Hepatocyte (in vitro differentiated cells): Measurements from ENCODE around the gene MAP3K2.

Experiments used
- EZH2phosphoT487 ChIP-seq: fragments of 200-600 bp; sonication (generic); IDR thresholded peaks from one replicate; pipeline ENCODE4 v1.6.1; 2018; ENCODE audit warnings: antibody characterized with exemption, mild to moderate bottlenecking, low read depth, moderate library complexity; ENCODE audit not compliant: unreplicated experiment, severe bottlenecking
- TF ChIP-seq, protein P1 (sequence below): fragments of 200-600 bp; sonication (generic); IDR thresholded peaks from 2 replicates; pipeline ENCODE4 v1.5.1; 2016; ENCODE audit warnings: antibody characterized with exemption, mild to moderate bottlenecking; ENCODE audit not compliant: poor library complexity

DNA sequence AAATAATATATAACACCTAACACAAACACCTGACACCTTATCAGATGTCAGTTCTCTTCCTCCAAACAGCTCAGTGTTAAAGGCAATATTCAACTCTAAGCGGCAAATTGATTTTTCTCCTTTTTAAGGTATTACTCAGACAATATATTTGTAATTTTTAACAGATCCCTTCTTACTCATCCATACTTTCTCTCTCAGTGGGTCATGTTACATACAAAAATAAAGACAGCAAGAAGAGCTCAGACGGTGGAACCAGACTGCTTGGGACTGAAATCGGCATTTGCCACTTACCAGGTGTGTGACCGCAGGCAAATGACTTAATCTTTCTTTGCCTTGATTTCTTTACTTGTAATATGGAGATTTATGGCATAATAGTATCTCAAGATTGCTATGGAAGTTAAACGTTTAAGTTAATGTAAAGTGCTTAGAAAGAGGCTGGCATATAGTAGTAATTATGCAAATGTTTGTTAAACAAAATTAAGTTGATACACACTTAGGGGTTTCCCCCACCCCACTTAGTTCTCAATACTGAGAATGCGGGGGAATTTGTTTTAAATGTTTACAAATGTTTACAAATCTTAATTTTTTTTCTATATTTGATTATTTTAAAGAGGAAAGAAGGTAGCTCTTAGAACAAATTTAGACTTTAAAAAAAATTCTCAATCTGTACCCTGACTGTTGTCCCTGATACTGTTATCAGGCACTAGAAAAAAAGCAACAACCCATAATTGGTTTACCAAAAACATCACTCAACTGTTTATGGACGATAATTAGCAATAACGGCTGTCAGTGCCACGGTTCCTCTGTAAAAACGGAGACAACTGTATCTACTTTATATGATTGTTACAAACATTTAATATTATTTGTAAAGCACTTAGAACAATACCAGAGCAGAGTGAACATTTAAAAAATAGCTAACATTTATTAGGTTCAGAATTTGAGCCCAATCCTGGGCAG, 25.6 kb downstream of the MAP3K2 start:
- TF ChIP-seq, protein P1, sequence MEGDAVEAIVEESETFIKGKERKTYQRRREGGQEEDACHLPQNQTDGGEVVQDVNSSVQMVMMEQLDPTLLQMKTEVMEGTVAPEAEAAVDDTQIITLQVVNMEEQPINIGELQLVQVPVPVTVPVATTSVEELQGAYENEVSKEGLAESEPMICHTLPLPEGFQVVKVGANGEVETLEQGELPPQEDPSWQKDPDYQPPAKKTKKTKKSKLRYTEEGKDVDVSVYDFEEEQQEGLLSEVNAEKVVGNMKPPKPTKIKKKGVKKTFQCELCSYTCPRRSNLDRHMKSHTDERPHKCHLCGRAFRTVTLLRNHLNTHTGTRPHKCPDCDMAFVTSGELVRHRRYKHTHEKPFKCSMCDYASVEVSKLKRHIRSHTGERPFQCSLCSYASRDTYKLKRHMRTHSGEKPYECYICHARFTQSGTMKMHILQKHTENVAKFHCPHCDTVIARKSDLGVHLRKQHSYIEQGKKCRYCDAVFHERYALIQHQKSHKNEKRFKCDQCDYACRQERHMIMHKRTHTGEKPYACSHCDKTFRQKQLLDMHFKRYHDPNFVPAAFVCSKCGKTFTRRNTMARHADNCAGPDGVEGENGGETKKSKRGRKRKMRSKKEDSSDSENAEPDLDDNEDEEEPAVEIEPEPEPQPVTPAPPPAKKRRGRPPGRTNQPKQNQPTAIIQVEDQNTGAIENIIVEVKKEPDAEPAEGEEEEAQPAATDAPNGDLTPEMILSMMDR: no peak
- TF ChIP-seq EZH2phosphoT487: no peak
